Esophagus (tissue), 2 donors: ENCODE data around the gene PIK3R6. TPM values are rescaled to one million over a fixed set of nuclear protein-coding genes. Genes with fewer than 3 reads are reported as not detected.

Experiments
- H3K27ac ChIP-seq, 2 donors: one replicate each; pipeline ENCODE4 v1.5.1; 2013; ENCODE audit warnings: low read depth in 2 of 2, mild to moderate bottlenecking in 2 of 2, inconsistent platforms in 1 of 2, low read length in 1 of 2, moderate library complexity in 1 of 2
- H3K27me3 ChIP-seq, 2 donors: one replicate each; pipeline ENCODE4 v1.6.1; 2013; ENCODE audit warnings: low read length in 2 of 2, control low read depth in 1 of 2, mild to moderate bottlenecking in 1 of 2; ENCODE audit not compliant: insufficient read depth in 2 of 2, control insufficient read depth in 1 of 2
- H3K36me3 ChIP-seq, 2 donors: one replicate each; pipeline ENCODE4 v1.6.1; 2013; ENCODE audit warnings: low read length in 1 of 2; ENCODE audit not compliant: control insufficient read depth in 2 of 2, insufficient read depth in 2 of 2
- H3K4me1 ChIP-seq, 2 donors: one replicate each; pipeline ENCODE4 v1.6.1; 2013; ENCODE audit warnings: low read length in 1 of 2; ENCODE audit not compliant: control insufficient read depth in 2 of 2, insufficient read depth in 2 of 2
- H3K4me3 ChIP-seq, 2 donors: one replicate each; pipeline ENCODE4 v1.5.1; 2013; ENCODE audit warnings: low read length in 2 of 2, mild to moderate bottlenecking in 2 of 2, low read depth in 1 of 2, moderate library complexity in 1 of 2
- H3K9me3 ChIP-seq, 2 donors: one replicate each; pipeline ENCODE4 v1.6.1; 2013; ENCODE audit warnings: mild to moderate bottlenecking in 2 of 2, low read depth in 1 of 2, low read length in 1 of 2, moderate library complexity in 1 of 2; ENCODE audit not compliant: control insufficient read depth in 2 of 2, insufficient read depth in 1 of 2
- WGBS, 2 donors: extraction: QIAGEN DNeasy Blood & Tissue Kit; methylation state at CpG; one replicate each; pipeline ENCODE4 v1.1.7; 2013; 5-methylcytosine and 5-hydroxymethylcytosine counted together
- polyA plus RNA-seq, 2 donors: library from polyadenylated mRNA; stranded (reverse); fragments of 200-250 nt; gene quantifications; one replicate each; pipeline ENCODE4 v1.2.3, GENCODE V29; 2013
- donor health status: healthy with polysubstance abuse.
- donor health status: Bipolar disorder and iron deficiency.

The PIK3R6 gene
- polyA plus RNA-seq, 2 donors = 0.39 to 0.59 TPM

DNA sequence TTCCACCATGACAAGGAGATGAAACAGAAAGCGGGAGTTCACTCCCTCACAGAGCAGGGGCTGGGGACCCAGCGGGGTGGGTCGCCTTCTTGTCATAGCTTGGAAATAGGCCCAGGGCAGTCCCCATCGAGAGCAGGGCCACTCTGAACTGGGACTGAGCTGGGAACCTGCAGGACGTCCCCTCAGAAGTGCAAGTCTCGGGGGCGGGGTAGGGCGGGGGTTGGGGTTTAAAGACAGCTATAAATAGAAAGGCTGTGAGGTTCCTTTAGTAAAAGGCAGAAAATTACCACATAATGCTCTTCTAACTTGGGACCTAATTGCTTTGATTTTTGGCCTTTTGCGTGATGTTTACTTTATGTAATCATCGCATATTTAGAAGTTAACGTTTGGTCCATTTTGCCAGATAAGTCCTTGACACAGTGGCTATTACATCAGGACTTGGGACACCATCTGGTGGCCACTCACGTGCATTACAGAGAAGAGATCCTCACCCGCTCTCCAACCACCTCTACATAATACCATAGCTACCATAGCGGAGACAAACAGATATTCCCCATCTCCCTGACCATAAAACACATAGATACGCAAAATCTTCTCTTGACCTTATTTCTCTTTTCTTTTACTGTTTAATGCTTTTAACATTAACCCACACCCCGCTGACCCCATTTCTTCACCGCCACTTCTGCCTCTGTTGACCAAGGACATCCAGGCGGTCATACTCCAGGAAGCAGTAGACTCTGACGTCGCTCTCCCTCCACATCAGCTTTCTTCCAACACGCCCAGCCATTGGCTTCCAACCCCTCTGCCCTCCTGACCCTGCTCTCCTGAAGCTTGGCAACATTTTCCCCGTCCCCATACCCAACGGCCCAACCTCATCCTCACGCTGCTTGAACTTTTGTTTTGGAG, 27.5 kb upstream of the PIK3R6 start:
- WGBS, 2 donors = 45 to 48% methylated on average over 24 of the region's 24 CpGs
- Histone ChIP-seq H3K4me3 (no peak overlapping the region), H3K36me3 (no peaks in the 10 kb centered on the region), H3K27me3 (no peaks in the 10 kb centered on the region), H3K4me1 (no peaks in the 10 kb centered on the region), H3K27ac (no peak overlapping the region), H3K9me3 (no peaks in the 10 kb centered on the region)

GRCh38 chr17:8894202-8894671, 26.8 kb upstream of the PIK3R6 start:
- Histone ChIP-seq H3K36me3 (no peaks in the 10 kb centered on the region), H3K27ac (no peak overlapping the region), H3K9me3 (no peaks in the 10 kb centered on the region), H3K27me3 (no peaks in the 10 kb centered on the region), H3K4me1 (no peaks in the 10 kb centered on the region), H3K4me3 (no peak overlapping the region)
- WGBS, 2 donors = 65 to 78% methylated on average over 16 to 17 of the region's 17 CpGs

GRCh38 chr17:8893621-8894201, 26.2 kb upstream of the PIK3R6 start:
- no peak overlapping the region for H3K4me3 ChIP-seq
- H3K9me3 ChIP-seq = no peaks in the 10 kb centered on the region
- no peaks in the 10 kb centered on the region for H3K4me1 ChIP-seq
- 85 to 86% methylated on average over 15 of the region's 15 CpGs for WGBS, 2 donors
- H3K27me3 ChIP-seq = no peaks in the 10 kb centered on the region
- H3K36me3 ChIP-seq = no peaks in the 10 kb centered on the region
- H3K27ac ChIP-seq = no peak overlapping the region

GRCh38 chr17:8893059-8893458, 25.6 kb upstream of the PIK3R6 start:
- Histone ChIP-seq H3K27me3 (no peaks in the 10 kb centered on the region), H3K4me1 (no peaks in the 10 kb centered on the region), H3K9me3 (no peaks in the 10 kb centered on the region), H3K36me3 (no peaks in the 10 kb centered on the region), H3K4me3 (no peak overlapping the region), H3K27ac (no peak overlapping the region)
- WGBS, 2 donors = 81 to 84% methylated on average over 3 of the region's 3 CpGs

- WGBS, 2 donors = 46 to 55% methylated on average over 6 of the region's 6 CpGs
- no peaks in the 10 kb centered on the region for H3K4me1 ChIP-seq
- H3K36me3 ChIP-seq = no peaks in the 10 kb centered on the region
- no peaks in the 10 kb centered on the region for H3K27me3 ChIP-seq
- no peaks in the 10 kb centered on the region for H3K9me3 ChIP-seq
- H3K4me3 ChIP-seq = no peak overlapping the region
- no peak overlapping the region for H3K27ac ChIP-seq
Measured at GRCh38 chr17:8892338-8892690, 24.8 kb upstream of the PIK3R6 start.

- Histone ChIP-seq H3K9me3 (no peaks in the 10 kb centered on the region), H3K36me3 (no peaks in the 10 kb centered on the region), H3K4me3 (no peak overlapping the region), H3K27me3 (no peaks in the 10 kb centered on the region), H3K4me1 (no peaks in the 10 kb centered on the region), H3K27ac (no peak overlapping the region)
- WGBS, 2 donors = 86 to 90% methylated on average over 12 of the region's 12 CpGs
Measured at GRCh38 chr17:8890671-8891070, 23.2 kb upstream of the PIK3R6 start.

GRCh38 chr17:8889458-8890210, 22.2 kb upstream of the PIK3R6 start:
- no peak overlapping the region for H3K27ac ChIP-seq
- H3K36me3 ChIP-seq = no peaks in the 10 kb centered on the region
- no peaks in the 10 kb centered on the region for H3K4me1 ChIP-seq
- H3K27me3 ChIP-seq = no peaks in the 10 kb centered on the region
- no peaks in the 10 kb centered on the region for H3K9me3 ChIP-seq
- 93 to 94% methylated on average over 14 of the region's 14 CpGs for WGBS, 2 donors
- H3K4me3 ChIP-seq = no peak overlapping the region

DNA sequence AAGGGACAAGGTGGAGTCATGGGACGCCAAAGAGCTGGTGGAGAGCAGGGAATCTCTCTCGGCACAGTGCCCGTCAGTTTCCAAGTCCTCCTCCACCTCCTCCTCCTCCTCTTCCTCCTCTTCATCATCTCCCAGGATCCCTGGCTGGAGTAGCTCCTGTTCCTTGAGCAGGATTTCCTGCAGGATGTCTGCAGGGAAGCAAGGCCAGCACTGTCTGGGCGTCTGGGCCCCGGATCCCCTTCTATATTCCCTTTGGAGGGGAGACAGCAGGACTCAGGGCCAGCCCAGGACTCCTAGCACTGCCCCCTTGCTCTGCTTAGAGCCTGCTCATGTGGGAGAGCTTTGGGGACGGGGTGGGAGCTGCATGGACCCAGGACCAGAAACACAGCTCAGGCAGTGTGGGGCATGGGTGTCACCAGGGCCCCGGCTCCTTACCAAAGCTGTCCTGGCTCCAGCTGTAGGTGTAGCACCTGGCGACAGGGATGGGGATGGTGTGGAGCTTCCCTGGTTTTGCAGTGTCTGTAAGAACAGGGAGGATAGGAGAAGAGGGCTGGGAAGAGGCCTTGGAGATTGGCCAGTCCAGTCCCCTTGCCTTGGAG, 21.3 kb upstream of the PIK3R6 start:
- no peaks in the 10 kb centered on the region for H3K4me1 ChIP-seq
- H3K36me3 ChIP-seq = no peaks in the 10 kb centered on the region
- 63 to 65% methylated on average over 8 of the region's 8 CpGs for WGBS, 2 donors
- H3K27me3 ChIP-seq = no peaks in the 10 kb centered on the region
- no peak overlapping the region for H3K27ac ChIP-seq
- H3K9me3 ChIP-seq = no peaks in the 10 kb centered on the region
- H3K4me3 ChIP-seq = no peak overlapping the region
